ENCODE results near the gene GRIN2A.

DNA sequence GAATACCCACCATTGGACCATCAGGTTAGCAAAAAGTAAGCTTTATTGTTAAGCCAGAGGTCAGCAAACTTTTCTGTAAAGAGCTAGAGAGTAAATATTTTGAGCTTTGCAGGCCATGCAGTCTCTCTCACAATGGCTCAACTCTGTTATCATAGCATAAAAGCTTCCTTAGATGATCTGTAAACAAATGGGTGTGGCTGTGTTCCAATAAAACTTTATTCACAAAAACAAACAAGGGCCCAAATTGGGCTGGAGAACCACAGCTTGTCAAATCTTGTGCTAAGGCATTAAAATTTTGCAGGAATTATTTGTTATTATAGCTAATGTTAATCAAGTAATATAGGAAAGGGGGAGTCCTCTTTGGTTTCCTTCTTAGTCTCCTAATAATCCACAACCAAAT lies 153.6 kb downstream of the GRIN2A start:
- TF ChIP-seq, protein P1, sequence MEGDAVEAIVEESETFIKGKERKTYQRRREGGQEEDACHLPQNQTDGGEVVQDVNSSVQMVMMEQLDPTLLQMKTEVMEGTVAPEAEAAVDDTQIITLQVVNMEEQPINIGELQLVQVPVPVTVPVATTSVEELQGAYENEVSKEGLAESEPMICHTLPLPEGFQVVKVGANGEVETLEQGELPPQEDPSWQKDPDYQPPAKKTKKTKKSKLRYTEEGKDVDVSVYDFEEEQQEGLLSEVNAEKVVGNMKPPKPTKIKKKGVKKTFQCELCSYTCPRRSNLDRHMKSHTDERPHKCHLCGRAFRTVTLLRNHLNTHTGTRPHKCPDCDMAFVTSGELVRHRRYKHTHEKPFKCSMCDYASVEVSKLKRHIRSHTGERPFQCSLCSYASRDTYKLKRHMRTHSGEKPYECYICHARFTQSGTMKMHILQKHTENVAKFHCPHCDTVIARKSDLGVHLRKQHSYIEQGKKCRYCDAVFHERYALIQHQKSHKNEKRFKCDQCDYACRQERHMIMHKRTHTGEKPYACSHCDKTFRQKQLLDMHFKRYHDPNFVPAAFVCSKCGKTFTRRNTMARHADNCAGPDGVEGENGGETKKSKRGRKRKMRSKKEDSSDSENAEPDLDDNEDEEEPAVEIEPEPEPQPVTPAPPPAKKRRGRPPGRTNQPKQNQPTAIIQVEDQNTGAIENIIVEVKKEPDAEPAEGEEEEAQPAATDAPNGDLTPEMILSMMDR (IDR thresholded peaks at IDR 0.05; ENCODE audit: poor library complexity): no peak
- no peak for TF ChIP-seq EZH2phosphoT487 (IDR thresholded peaks at IDR 0.05; ENCODE audit: low read depth, severe bottlenecking, unreplicated experiment)

Data from hepatocyte (in vitro differentiated cells).